ENCODE data around the gene TIMM10.

TIMM10 gene, protein sequence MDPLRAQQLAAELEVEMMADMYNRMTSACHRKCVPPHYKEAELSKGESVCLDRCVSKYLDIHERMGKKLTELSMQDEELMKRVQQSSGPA

DNA sequence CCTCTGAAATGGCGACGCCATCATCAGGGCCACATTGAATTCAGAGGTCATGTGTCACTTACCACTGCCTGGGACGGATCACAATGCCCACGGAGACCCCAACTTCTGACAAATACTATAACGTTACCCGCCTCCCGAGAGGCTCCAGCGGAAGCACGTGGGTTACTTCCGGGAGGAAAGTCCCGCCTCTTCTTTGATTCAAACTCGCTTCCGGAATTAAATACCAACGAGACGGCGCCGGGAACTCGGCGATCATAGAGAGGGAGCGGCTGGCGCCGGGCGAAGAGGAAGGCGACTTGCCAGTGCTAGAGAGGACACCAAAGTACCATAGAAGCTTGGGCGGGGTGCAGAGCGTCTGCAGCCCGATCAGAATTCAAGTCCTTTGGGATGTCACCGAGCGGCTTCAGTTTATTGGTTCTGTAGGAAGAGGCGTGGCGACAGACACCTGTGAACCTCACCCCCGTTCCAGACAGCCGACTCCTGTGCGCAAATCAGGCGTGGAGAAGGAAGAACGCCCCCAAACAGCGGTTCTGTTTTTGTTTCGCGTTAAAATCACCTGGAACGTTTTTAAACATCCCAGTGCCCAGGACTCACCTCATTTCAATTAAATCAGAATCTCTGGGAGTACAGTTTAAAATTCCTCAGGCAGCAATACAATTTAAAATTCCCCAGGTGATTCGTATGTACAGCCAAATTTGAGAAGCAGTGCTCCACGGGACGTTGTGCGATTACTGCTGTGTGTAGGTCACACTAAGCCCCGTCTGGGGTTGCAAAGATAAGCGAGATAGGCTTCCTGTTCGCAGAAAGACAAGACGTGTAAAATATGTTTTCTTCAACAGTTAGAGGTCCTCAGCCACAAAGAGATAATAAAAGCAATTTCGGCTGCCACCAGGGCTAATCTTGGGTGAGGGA, at the start of gene TIMM10:
TIMM10 (minus strand) TSS at position 159 of the 912 bp plus-strand sequence. CDS start 565 bp downstream, outside the sequence.
- Histone ChIP-seq H3K36me3 (ENCODE audit: control insufficient read depth, insufficient read depth, low read length, severe bottlenecking) (peaks cover 4% of the 10 kb centered on the region), H3K4me3 (ENCODE audit: low read length) (peak within 1 kb of the TSS; percentile 99), H3K9me3 (ENCODE audit: control insufficient read depth, low read length) (no peaks in the 10 kb centered on the region), H3K9ac (ENCODE audit: low read length) (peak within 1 kb of the TSS; percentile 98), H3K4me1 (ENCODE audit: control insufficient read depth, insufficient read depth, low read length) (peaks cover 14% of the 10 kb centered on the region), H3K27me3 (replicated peaks; ENCODE audit: control insufficient read depth, insufficient read depth, low read length) (no peaks in the 10 kb centered on the region)
- peak; percentile 98 for DNase-seq (ENCODE audit: low read depth)

DNA sequence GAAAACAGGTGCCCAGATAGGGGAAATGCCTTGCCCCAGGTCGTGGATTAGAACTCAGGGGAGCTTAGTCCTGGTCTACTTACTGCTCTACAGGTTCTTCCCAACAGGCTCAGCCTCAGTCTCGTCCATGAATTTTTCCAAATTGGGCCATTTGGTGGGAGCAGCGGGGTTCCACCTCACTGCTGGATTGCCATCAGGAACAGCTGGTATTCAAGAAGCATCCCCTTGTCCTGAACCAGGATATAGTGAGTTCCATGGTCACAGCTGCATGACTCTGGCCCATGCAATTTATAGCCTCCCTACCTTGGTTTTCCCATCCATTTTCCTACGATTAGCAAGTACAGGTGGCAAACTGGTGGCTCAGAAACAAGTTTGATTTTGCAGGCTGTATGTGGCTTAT, 43.5 kb upstream of the TIMM10 start:
- H3K36me3 ChIP-seq (ENCODE audit: control insufficient read depth, insufficient read depth, low read length, severe bottlenecking) = no peaks in the 10 kb centered on the region
- no peak for DNase-seq (ENCODE audit: low read depth)
- H3K9me3 ChIP-seq (ENCODE audit: control insufficient read depth, low read length) = no peaks in the 10 kb centered on the region
- H3K4me3 ChIP-seq (ENCODE audit: low read length) = no peak overlapping the region
- no peak overlapping the region for H3K9ac ChIP-seq (ENCODE audit: low read length)
- H3K27me3 ChIP-seq (replicated peaks; ENCODE audit: control insufficient read depth, insufficient read depth, low read length) = no peaks in the 10 kb centered on the region
- H3K4me1 ChIP-seq (ENCODE audit: control insufficient read depth, insufficient read depth, low read length) = peaks cover 7% of the 10 kb centered on the region

DNA sequence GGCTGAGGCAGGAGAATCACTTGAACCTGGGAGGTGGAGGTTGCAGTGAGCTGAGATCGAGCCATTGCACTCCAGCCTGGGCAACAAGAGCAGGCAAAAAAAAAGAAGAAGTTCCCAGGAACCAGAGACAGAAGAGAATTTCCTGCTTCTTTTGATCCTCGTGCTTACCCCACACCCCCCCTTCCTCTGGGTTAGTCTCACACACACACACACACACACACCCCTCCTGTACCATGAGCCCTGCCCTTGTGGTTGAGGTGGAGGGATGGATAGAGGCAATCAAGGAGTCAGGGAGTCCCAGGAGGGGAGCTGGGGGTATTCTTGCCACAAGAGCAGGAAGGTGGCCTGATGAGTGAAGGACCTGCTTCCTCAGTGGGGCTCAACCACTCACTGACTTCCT, 41.1 kb upstream of the TIMM10 start:
- Histone ChIP-seq H3K9ac (ENCODE audit: low read length) (no peak overlapping the region), H3K27me3 (replicated peaks; ENCODE audit: control insufficient read depth, insufficient read depth, low read length) (no peaks in the 10 kb centered on the region), H3K9me3 (ENCODE audit: control insufficient read depth, low read length) (no peaks in the 10 kb centered on the region), H3K36me3 (ENCODE audit: control insufficient read depth, insufficient read depth, low read length, severe bottlenecking) (no peaks in the 10 kb centered on the region), H3K4me1 (ENCODE audit: control insufficient read depth, insufficient read depth, low read length) (peaks cover 16% of the 10 kb centered on the region), H3K4me3 (ENCODE audit: low read length) (no peak overlapping the region)
- no peak for DNase-seq (ENCODE audit: low read depth)

DNA sequence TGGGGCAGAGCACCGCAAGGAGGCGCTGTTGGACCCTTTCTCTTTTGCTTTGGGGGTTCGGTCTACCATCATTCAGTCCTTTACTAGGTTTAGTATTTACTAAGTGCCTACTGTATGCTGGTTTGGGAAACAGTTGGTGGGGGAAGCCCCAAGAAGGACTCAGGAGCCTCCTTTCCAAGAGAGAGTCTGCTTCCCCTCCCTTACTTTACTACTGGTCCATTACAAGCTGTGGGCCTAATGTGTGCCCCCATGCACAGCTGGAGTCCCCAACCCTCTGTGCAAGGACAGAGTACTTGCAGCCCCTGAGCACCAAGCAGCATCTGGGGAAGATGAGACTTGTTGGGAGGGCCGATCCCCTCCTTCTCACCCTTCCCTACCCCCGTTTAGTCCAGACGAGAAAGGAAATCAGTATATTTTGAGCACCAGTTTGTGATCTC, 37.8 kb upstream of the TIMM10 start:
- peak; percentile 95 for DNase-seq (ENCODE audit: low read depth)
- Histone ChIP-seq H3K4me1 (ENCODE audit: control insufficient read depth, insufficient read depth, low read length) (peaks cover 27% of the 10 kb centered on the region), H3K4me3 (ENCODE audit: low read length) (peak overlapping the region; percentile 96), H3K36me3 (ENCODE audit: control insufficient read depth, insufficient read depth, low read length, severe bottlenecking) (no peaks in the 10 kb centered on the region), H3K9ac (ENCODE audit: low read length) (peak overlapping the region; percentile 95), H3K27me3 (replicated peaks; ENCODE audit: control insufficient read depth, insufficient read depth, low read length) (no peaks in the 10 kb centered on the region), H3K9me3 (ENCODE audit: control insufficient read depth, low read length) (no peaks in the 10 kb centered on the region)

DNA sequence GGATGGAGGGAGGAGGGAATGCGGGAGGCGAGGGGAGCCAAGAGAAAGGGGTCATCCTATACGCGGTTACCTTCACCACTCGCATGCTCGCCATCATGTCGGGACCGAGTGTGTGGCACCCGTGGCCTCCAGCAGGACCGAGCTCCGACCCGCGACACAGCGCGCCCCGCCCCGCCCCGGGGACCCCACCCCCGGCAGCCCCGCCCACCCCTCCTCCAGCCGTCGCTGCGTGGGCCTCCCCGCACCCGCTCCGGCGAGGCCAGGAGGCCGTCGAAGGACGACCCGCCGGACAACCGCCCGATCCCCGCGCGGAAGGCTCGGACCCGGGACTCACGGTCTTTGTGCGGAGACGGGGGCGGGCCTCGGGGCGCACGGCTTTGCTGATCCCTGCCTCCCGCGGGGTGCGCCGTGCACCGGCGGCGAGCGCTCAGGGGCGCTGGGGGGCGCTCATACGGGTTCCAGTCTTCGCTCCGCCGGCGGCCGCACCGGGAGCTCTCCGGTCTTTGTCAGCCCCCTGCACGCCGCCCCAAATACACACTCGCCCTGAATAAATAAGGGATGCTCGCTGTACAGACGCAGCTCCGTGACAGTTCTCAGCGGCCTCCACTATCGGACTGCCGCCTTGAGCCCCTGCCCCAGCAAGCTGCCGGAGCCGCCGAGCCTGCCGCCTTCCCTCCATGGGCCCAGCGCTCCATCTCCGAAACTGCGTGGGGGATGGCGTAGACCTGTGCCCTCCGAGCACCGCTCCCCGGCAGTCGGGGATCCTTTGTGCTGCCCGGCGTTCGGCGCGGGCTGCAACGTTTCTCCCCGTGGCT, 37.2 kb upstream of the TIMM10 start, which contains the start of gene UBE2L6:
UBE2L6 (minus strand) TSS at position 158 of the 815 bp plus-strand sequence; CDS start at position 97, 61 bp downstream.
- Histone ChIP-seq H3K36me3 (ENCODE audit: control insufficient read depth, insufficient read depth, low read length, severe bottlenecking) (no peaks in the 10 kb centered on the region), H3K4me3 (ENCODE audit: low read length) (peak within 1 kb of the TSS; percentile 96), H3K9ac (ENCODE audit: low read length) (peak within 1 kb of the TSS; percentile 95), H3K9me3 (ENCODE audit: control insufficient read depth, low read length) (no peaks in the 10 kb centered on the region), H3K27me3 (replicated peaks; ENCODE audit: control insufficient read depth, insufficient read depth, low read length) (no peaks in the 10 kb centered on the region), H3K4me1 (ENCODE audit: control insufficient read depth, insufficient read depth, low read length) (peaks cover 27% of the 10 kb centered on the region)
- DNase-seq (ENCODE audit: low read depth) = peak; percentile 72

DNA sequence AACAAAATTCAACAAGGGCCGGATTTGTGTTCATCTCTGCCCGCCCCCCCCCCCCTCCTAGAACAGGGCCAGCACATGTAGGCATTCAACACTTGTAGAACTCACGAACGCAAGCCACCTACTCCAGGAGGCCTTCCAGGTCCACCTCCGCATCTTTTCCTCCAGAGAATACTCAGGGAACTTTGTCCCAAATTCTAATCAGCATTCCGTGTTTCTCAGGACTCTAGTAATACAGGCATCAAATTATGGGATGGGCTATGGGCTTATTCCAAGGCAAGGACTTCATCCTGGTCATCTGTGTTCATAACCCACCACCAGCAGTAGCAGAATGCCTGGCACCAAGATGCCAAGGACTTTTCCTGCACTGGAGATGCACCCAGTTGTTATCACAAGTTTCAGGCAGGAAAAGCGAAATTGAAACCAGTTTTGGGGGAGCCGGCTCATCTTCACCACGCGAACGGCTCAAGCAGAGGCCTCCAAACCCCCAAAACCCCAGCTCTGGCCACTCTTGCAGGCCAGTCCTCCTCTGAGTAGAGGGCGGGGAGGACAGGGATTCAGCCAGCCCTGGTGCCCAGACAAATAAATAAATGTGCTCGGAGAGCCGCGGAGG, 36.5 kb upstream of the TIMM10 start:
- DNase-seq (ENCODE audit: low read depth) = peak; percentile 53
- H3K36me3 ChIP-seq (ENCODE audit: control insufficient read depth, insufficient read depth, low read length, severe bottlenecking) = no peaks in the 10 kb centered on the region

DNA sequence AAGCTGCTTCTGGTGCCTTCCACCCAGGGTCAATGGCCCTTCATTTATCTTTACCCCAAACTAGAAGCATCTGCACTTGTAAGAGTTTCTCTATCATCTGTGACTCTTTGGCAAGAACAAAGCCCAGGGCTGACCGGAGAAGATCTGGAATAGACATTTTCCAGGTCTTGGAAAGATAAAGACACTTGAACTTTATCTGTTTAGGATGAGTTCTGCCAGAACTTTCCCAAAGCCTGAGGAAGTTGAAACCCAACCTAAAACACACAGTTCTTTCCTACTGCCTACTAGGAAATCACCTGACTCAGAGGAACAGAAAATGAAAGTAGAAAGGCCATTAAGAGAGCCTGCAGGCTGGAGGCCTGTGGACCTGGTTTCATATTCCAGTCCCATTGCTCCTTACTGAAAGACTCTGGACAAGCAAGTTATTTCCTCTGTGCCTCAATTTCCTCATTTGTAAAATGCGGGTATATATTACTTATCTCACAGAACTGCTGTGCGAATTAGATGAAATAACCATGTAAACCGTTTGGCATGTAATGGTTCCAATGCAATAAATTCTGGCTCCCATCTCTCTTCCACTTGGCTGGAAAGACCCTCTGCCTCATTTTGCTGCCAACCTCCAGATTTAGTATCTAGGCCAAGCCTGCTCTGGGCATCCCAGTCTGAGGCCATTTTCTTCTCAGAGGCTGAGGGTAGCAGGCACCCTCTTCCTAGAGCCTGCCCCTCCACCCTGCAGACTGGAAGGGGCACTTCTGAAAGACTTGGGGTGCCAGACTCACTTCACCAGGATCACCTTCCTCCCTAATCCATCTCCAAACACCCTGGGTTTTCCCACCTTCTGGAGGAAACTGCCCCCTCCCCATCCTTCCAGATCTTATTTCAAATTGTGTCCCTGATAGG, 35.7 kb upstream of the TIMM10 start:
- peaks cover 27% of the 10 kb centered on the region for H3K4me1 ChIP-seq (ENCODE audit: control insufficient read depth, insufficient read depth, low read length)
- no peaks in the 10 kb centered on the region for H3K36me3 ChIP-seq (ENCODE audit: control insufficient read depth, insufficient read depth, low read length, severe bottlenecking)
- H3K9me3 ChIP-seq (ENCODE audit: control insufficient read depth, low read length) = no peaks in the 10 kb centered on the region
- H3K4me3 ChIP-seq (ENCODE audit: low read length) = peak overlapping the region; percentile 96
- H3K27me3 ChIP-seq (replicated peaks; ENCODE audit: control insufficient read depth, insufficient read depth, low read length) = no peaks in the 10 kb centered on the region
- peak overlapping the region; percentile 94 for H3K9ac ChIP-seq (ENCODE audit: low read length)
- DNase-seq (ENCODE audit: low read depth) = peak; percentile 79

More for the DNA sequence above, 36.5 kb upstream of the TIMM10 start:
- Histone ChIP-seq H3K27me3 (replicated peaks; ENCODE audit: control insufficient read depth, insufficient read depth, low read length) (no peaks in the 10 kb centered on the region), H3K4me3 (ENCODE audit: low read length) (peak overlapping the region; percentile 96), H3K9me3 (ENCODE audit: control insufficient read depth, low read length) (no peaks in the 10 kb centered on the region), H3K9ac (ENCODE audit: low read length) (peak overlapping the region; percentile 94), H3K4me1 (ENCODE audit: control insufficient read depth, insufficient read depth, low read length) (peaks cover 27% of the 10 kb centered on the region)

DNA sequence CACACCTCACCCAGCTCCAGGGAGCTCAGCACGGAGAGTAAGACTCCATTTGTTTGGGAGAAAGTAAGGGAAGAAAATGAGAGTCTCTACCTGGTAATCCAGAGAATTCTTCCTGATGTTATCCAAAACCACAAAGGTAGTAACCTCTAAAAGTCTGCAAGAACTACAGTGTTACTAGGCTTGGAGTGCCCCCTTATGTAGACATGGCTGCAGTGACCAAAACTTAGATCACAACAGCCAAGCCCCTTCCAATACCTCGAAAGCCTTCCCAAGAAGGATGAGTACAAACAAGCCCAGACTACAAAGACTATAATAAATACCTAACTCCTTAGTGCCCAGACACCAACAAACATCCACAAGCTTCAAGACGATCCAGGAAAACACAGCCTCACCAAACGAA, 32.0 kb upstream of the TIMM10 start:
- H3K4me1 ChIP-seq (ENCODE audit: control insufficient read depth, insufficient read depth, low read length) = peaks cover 11% of the 10 kb centered on the region
- DNase-seq (ENCODE audit: low read depth) = no peak

DNA sequence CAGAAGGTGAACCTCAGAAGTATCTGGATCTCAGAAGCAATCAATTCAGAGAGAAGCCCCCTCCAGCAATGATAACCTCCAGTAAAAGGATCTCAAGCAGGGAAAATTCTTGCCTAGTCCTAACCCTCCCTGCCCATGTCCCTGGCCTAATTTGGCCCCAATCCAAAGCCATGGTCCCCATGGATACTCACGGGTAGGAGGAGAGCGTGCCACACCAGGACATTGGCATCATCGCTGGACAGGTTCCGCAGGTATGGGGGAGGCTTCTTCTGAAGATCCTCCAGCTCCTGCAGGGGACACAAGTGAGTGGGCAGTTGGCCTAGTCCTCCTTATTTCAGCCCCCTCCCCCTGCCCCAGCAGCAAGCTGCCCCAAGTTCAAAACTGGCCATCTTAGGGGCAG, 29.6 kb upstream of the TIMM10 start:
- no peaks in the 10 kb centered on the region for H3K4me1 ChIP-seq (ENCODE audit: control insufficient read depth, insufficient read depth, low read length)
- no peak overlapping the region for H3K4me3 ChIP-seq (ENCODE audit: low read length)
- no peaks in the 10 kb centered on the region for H3K9me3 ChIP-seq (ENCODE audit: control insufficient read depth, low read length)
- H3K27me3 ChIP-seq (replicated peaks; ENCODE audit: control insufficient read depth, insufficient read depth, low read length) = no peaks in the 10 kb centered on the region
- no peak overlapping the region for H3K9ac ChIP-seq (ENCODE audit: low read length)
- H3K36me3 ChIP-seq (ENCODE audit: control insufficient read depth, insufficient read depth, low read length, severe bottlenecking) = peaks cover 50% of the 10 kb centered on the region
- no peak for DNase-seq (ENCODE audit: low read depth)

More for the DNA sequence above, 32.0 kb upstream of the TIMM10 start:
- Histone ChIP-seq H3K27me3 (replicated peaks; ENCODE audit: control insufficient read depth, insufficient read depth, low read length) (no peaks in the 10 kb centered on the region), H3K36me3 (ENCODE audit: control insufficient read depth, insufficient read depth, low read length, severe bottlenecking) (peaks cover 26% of the 10 kb centered on the region), H3K9ac (ENCODE audit: low read length) (no peak overlapping the region), H3K9me3 (ENCODE audit: control insufficient read depth, low read length) (no peaks in the 10 kb centered on the region), H3K4me3 (ENCODE audit: low read length) (no peak overlapping the region)

DNA sequence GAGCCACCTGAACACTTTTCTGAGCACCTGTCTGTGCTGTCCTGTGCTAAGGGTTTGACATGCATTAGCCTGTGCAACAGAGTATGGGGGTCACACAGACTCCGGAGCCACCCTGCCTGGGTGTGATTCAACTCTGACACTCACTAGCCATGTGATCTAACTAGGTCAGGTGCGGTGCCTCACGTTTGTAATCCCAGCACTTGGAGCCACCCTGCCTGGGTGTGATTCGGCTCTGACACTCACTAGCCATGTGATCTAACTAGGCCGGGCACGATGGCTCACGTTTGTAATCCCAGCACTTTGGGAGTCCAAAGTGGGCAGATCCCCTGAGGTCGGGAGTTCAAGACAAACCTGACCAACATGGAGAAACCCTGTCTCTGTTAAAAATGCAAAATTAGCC, 25.5 kb upstream of the TIMM10 start:
- Histone ChIP-seq H3K4me1 (ENCODE audit: control insufficient read depth, insufficient read depth, low read length) (no peaks in the 10 kb centered on the region), H3K4me3 (ENCODE audit: low read length) (no peak overlapping the region), H3K27me3 (replicated peaks; ENCODE audit: control insufficient read depth, insufficient read depth, low read length) (no peaks in the 10 kb centered on the region), H3K36me3 (ENCODE audit: control insufficient read depth, insufficient read depth, low read length, severe bottlenecking) (peaks cover 88% of the 10 kb centered on the region), H3K9me3 (ENCODE audit: control insufficient read depth, low read length) (no peaks in the 10 kb centered on the region), H3K9ac (ENCODE audit: low read length) (no peak overlapping the region)
- DNase-seq (ENCODE audit: low read depth) = no peak
